IMR-90 (cell line): ENCODE measurements around the gene ADGB. TPM values are rescaled to one million over a fixed set of nuclear protein-coding genes. Genes with fewer than 3 reads are reported as not detected.

ENCODE experiments used
- ATAC-seq: fragments of 200-7000 bp; cut with Tn5 transposase; 2 replicates; pipeline ENCODE4 v1.9.1; 2020; ENCODE audit warnings: low read depth, mild to moderate bottlenecking, moderate library complexity
- BruUV-seq: library from RNA; stranded (reverse); fragments of 400-500 nt; replicated peaks from 2 replicates; lab custom pipeline; 2021; lab: Mats Ljungman, UMichigan
- CTCF ChIA-PET: fragments of 300-600 bp; formaldehyde crosslinking; extraction: SDS; loops from one replicate; lab custom pipeline; 2021; ENCODE audit warnings: antibody characterized with exemption; lab: Yijun Ruan, JAX
- POLR2A ChIA-PET: fragments of 300-600 bp; sonication (Branson Sonifier 250); formaldehyde crosslinking; loops from one replicate; lab custom pipeline; 2022; ENCODE audit warnings: antibody characterized with exemption; ENCODE audit not compliant: unreplicated experiment; lab: Charles Lee
- DNase-seq: peaks from one replicate; pipeline ENCODE4 v3.0.0; 2013
- H2AFZ ChIP-seq: replicated peaks from 2 replicates; pipeline ENCODE3; 2013; ENCODE audit warnings: low read length, mild to moderate bottlenecking; ENCODE audit not compliant: poor library complexity
- H2AK5ac ChIP-seq: 2 replicates; pipeline ENCODE4 v1.6.1; 2013; ENCODE audit warnings: low read depth, low read length, inconsistent platforms
- H2AK9ac ChIP-seq: replicated peaks from 2 replicates; pipeline ENCODE3; 2013; ENCODE audit warnings: mild to moderate bottlenecking, low read depth, low read length, moderate library complexity; ENCODE audit not compliant: poor library complexity
- H2BK120ac ChIP-seq: 2 replicates; pipeline ENCODE4 v1.6.1; 2013; ENCODE audit warnings: low read depth, low read length, inconsistent platforms
- H2BK15ac ChIP-seq: 3 replicates; pipeline ENCODE4 v1.6.1; 2013; ENCODE audit warnings: low read depth, low read length, inconsistent platforms
- H2BK20ac ChIP-seq: 2 replicates; pipeline ENCODE4 v1.6.1; 2013; ENCODE audit warnings: low read depth, mild to moderate bottlenecking, inconsistent platforms, low read length, moderate library complexity
- H2BK5ac ChIP-seq: 2 replicates; pipeline ENCODE4 v1.6.1; 2013; ENCODE audit warnings: mild to moderate bottlenecking, low read depth, low read length, inconsistent platforms; ENCODE audit not compliant: poor library complexity, severe bottlenecking
- H3K14ac ChIP-seq: replicated peaks from 2 replicates; pipeline ENCODE4 v1.6.1; 2013; ENCODE audit warnings: low read depth, low read length, inconsistent platforms
- H3K18ac ChIP-seq: 2 replicates; pipeline ENCODE4 v1.6.1; 2013; ENCODE audit warnings: low read depth, low read length, control low read depth
- H3K23ac ChIP-seq: 2 replicates; pipeline ENCODE4 v1.6.1; 2013; ENCODE audit warnings: low read depth, low read length, inconsistent platforms
- H3K27ac ChIP-seq: 2 replicates; pipeline ENCODE4 v1.5.1; 2013; ENCODE audit warnings: mild to moderate bottlenecking, control low read depth, low read length; ENCODE audit not compliant: insufficient read depth
- H3K27me3 ChIP-seq: 2 replicates; pipeline ENCODE4 v1.6.1; 2013; ENCODE audit warnings: low read length; ENCODE audit not compliant: control insufficient read depth, insufficient read depth
- H3K36me3 ChIP-seq: 2 replicates; pipeline ENCODE4 v1.6.1; 2013; ENCODE audit warnings: low read length, mixed read lengths; ENCODE audit not compliant: control insufficient read depth, insufficient read depth
- H3K4ac ChIP-seq: 2 replicates; pipeline ENCODE4 v1.6.1; 2013; ENCODE audit warnings: low read depth, low read length, inconsistent platforms
- H3K4me1 ChIP-seq: 2 replicates; pipeline ENCODE4 v1.6.1; 2013; ENCODE audit warnings: low read length, mixed read lengths; ENCODE audit not compliant: control insufficient read depth, insufficient read depth
- H3K4me2 ChIP-seq: 2 replicates; pipeline ENCODE4 v1.6.1; 2013; ENCODE audit warnings: low read depth, mild to moderate bottlenecking, control low read depth, low read length, moderate library complexity
- H3K4me3 ChIP-seq: 2 replicates; pipeline ENCODE4 v1.5.1; 2013; ENCODE audit warnings: low read depth, mild to moderate bottlenecking, control low read depth, low read length, moderate library complexity; ENCODE audit not compliant: insufficient read depth
- H3K56ac ChIP-seq: 2 replicates; pipeline ENCODE4 v1.6.1; 2013; ENCODE audit warnings: low read length, inconsistent platforms; ENCODE audit not compliant: insufficient read depth; ENCODE audit errors: extremely low read depth
- H3K79me1 ChIP-seq, 2 experiments: 2 replicates each; pipeline ENCODE4 v1.6.1; 2013; ENCODE audit warnings: low read length in 2 of 2, inconsistent platforms in 1 of 2, low read depth in 1 of 2
- H3K9ac ChIP-seq: 2 replicates; pipeline ENCODE4 v1.6.1; 2013; ENCODE audit warnings: low read depth, low read length, control low read depth
- H3K9me1 ChIP-seq: 2 replicates; pipeline ENCODE4 v1.6.1; 2013; ENCODE audit warnings: low read length, inconsistent platforms; ENCODE audit not compliant: insufficient read depth
- H3K9me3 ChIP-seq: 2 replicates; pipeline ENCODE4 v1.6.1; 2013; ENCODE audit warnings: low read length; ENCODE audit not compliant: control insufficient read depth, insufficient read depth
- H4K20me1 ChIP-seq: 2 replicates; pipeline ENCODE4 v1.6.1; 2013; ENCODE audit warnings: low read length, inconsistent platforms; ENCODE audit not compliant: insufficient read depth
- H4K5ac ChIP-seq: 2 replicates; pipeline ENCODE4 v1.6.1; 2013; ENCODE audit warnings: mild to moderate bottlenecking, low read depth, low read length, control low read depth
- H4K8ac ChIP-seq, 2 experiments: 2 replicates each; pipeline ENCODE4 v1.6.1; 2013; ENCODE audit warnings: low read depth in 2 of 2, low read length in 2 of 2, control low read depth in 1 of 2, inconsistent platforms in 1 of 2
- H4K91ac ChIP-seq: 2 replicates; pipeline ENCODE4 v1.6.1; 2013; ENCODE audit warnings: low read depth, low read length, inconsistent platforms; ENCODE audit not compliant: insufficient read depth
- ELK1 ChIP-seq: fragments of 150-350 bp; IDR thresholded peaks from 2 replicates; pipeline ENCODE4 v1.6.1; 2016; ENCODE audit warnings: low read depth, mild to moderate bottlenecking, low read length, moderate library complexity, borderline replicate concordance
- FOS ChIP-seq: fragments of 150-350 bp; IDR thresholded peaks from 2 replicates; pipeline ENCODE4 v1.6.1; 2016; ENCODE audit warnings: low read depth, low read length
- MAFK ChIP-seq: IDR thresholded peaks from 2 replicates; pipeline ENCODE4 v1.6.1; 2012; ENCODE audit warnings: low read depth, low read length, improper control_type of control experiment
- NFE2L2 ChIP-seq: fragments of 150-350 bp; IDR thresholded peaks from 2 replicates; pipeline ENCODE4 v1.6.1; 2016; ENCODE audit warnings: low read depth, mild to moderate bottlenecking, low read length
- RAD21 ChIP-seq: IDR thresholded peaks from 2 replicates; pipeline ENCODE4 v1.6.1; 2012; ENCODE audit warnings: low read length, improper control_type of control experiment
- USF2 ChIP-seq: fragments of 150-350 bp; IDR thresholded peaks from 2 replicates; pipeline ENCODE4 v1.6.1; 2017; ENCODE audit warnings: mild to moderate bottlenecking, antibody characterized with exemption, low read length, low read depth
- WGBS, 2 experiments: methylation state at CpG; one replicate each; pipeline versions ENCODE4 v1.1.5 to v1.1.7; 2013; ENCODE audit warnings: missing lambda C conversion rate in 2 of 2; ENCODE audit not compliant: insufficient read length in 1 of 2; ENCODE audit errors: extremely low coverage in 2 of 2; 5-methylcytosine and 5-hydroxymethylcytosine counted together
- dilution Hi-C: fragments of 300-500 bp; cut with HindIII; formaldehyde crosslinking; loops from one replicate; pipeline ENCODE4 v1.14.3; 2018; ENCODE audit warnings: low sequenced_read_pairs; ENCODE audit not compliant: unreplicated experiment
- in situ Hi-C: fragments of 300-500 bp; cut with MboI; formaldehyde crosslinking; loops from 3 replicates; pipeline ENCODE4 v1.14.3; 2019; ENCODE audit warnings: low sequenced_read_pairs, inconsistent platforms, mixed read lengths
- intact Hi-C: fragments of 100-400 bp; cut with micrococcal nuclease; formaldehyde crosslinking; loops from 2 replicates; pipeline ENCODE4 v1.10.0; 2022
- polyA plus RNA-seq, 3 experiments: library from polyadenylated mRNA; depleted of rRNA; stranded (reverse); fragments of >200 nt; gene quantifications; 2 replicates each; pipeline ENCODE4 v1.2.3, GENCODE V29; 2012; ENCODE audit warnings: low replicate concordance in 1 of 3
- total RNA-seq: library from RNA; depleted of rRNA; stranded (reverse); fragments of >200 nt; gene quantifications from 2 replicates; pipeline ENCODE4 v1.2.3, GENCODE V29; 2012

Gene ADGB
- total and polyA plus RNA-seq, 2 of the 4 experiments (the other 2 are of a cell fraction): not detected

GRCh38 chr6:146709036-146709622, 110.4 kb downstream of the ADGB start:
- in situ Hi-C loops: loop anchor here (10.0 kb wide), 2 partner anchors 174 to 774 kb away; no protein-coding TSS in a partner anchor
- no peak overlapping the region for H3K4me3 ChIP-seq
- H3K18ac ChIP-seq: no peak overlapping the region
- no peak overlapping the region for H3K23ac ChIP-seq
- H3K79me1 ChIP-seq: no peaks in the 10 kb centered on the region
- ChIA-PET POLR2A (no interaction called here), CTCF (interaction anchor here (0.5 kb wide), 1 partner anchor 13 kb away, joined by 4 read pairs; no protein-coding TSS in a partner anchor)
- dilution Hi-C loops: no loop called here
- no peak overlapping the region for H3K4me2 ChIP-seq
- H2AFZ ChIP-seq: no peak overlapping the region
- no peaks in the 10 kb centered on the region for H3K9me1 ChIP-seq
- TF ChIP-seq FOS (no peak), USF2 (no peak), NFE2L2 (no peak), RAD21 (no peak), MAFK (no peak), ELK1 (no peak)
- no peak overlapping the region for H2BK15ac ChIP-seq
- H2AK9ac ChIP-seq: no peak overlapping the region
- no peak overlapping the region for H2BK120ac ChIP-seq
- no peaks in the 10 kb centered on the region for H3K36me3 ChIP-seq
- H2BK20ac ChIP-seq: no peak overlapping the region
- H3K4ac ChIP-seq: no peak overlapping the region
- H3K27ac ChIP-seq: no peak overlapping the region
- no peak overlapping the region for H2AK5ac ChIP-seq
- H2BK5ac ChIP-seq: no peak overlapping the region
- H3K14ac ChIP-seq: no peak overlapping the region
- DNase-seq: no peak
- no peaks in the 10 kb centered on the region for H3K9me3 ChIP-seq
- no peak overlapping the region for H3K56ac ChIP-seq
- no peak overlapping the region for H4K5ac ChIP-seq
- no peaks in the 10 kb centered on the region for H4K20me1 ChIP-seq
- no peak overlapping the region for H4K8ac ChIP-seq
- no peaks in the 10 kb centered on the region; the same call in 1 of the 2 replicates for H3K27me3 ChIP-seq
- H3K9ac ChIP-seq: no peak overlapping the region
- intact Hi-C loops: no loop called here
- ATAC-seq: no peak
- no TSS peak for BruUV-seq
- no peak overlapping the region for H4K91ac ChIP-seq
- no CpG with 5 or more reads among the region's 2 CpGs for WGBS, 2 experiments
- no peaks in the 10 kb centered on the region for H3K4me1 ChIP-seq
